Measurements from ENCODE around the gene PPP1R27.

PPP1R27 gene

GRCh38 chr17:81804559-81805399 lies 30.1 kb downstream of the PPP1R27 start:
- no peak for DNase-seq
- Histone ChIP-seq H3K9me3 (ENCODE audit: control extremely low read depth in 1 of 5, control insufficient read depth in 4 of 5, insufficient read depth in 2 of 5, low read depth in 1 of 5, low read length in 4 of 5) (peaks cover 0 to 6% (median 3%) of the 10 kb centered on the region in 5 experiments), H3K4me1 (ENCODE audit: control extremely low read depth in 1 of 4, control insufficient read depth in 4 of 4, insufficient read depth in 4 of 4, low read length in 3 of 4) (peaks cover 0 to 16% (median 8%) of the 10 kb centered on the region in 4 experiments), H3K27me3 (replicated peaks in 2 of 5; ENCODE audit: control insufficient read depth in 4 of 5, insufficient read depth in 5 of 5, low read length in 4 of 5) (peaks cover 3 to 95% (median 36%) of the 10 kb centered on the region in 5 experiments), H3K27ac (ENCODE audit: insufficient read depth in 1 of 2, low read depth in 1 of 2, low read length in 2 of 2, poor library complexity in 1 of 2, severe bottlenecking in 2 of 2) (no peak overlapping the region), H3K36me3 (ENCODE audit: control insufficient read depth in 4 of 4, insufficient read depth in 4 of 4, low read length in 3 of 4) (no peaks in the 10 kb centered on the region), H3K4me3 (ENCODE audit: control insufficient read depth in 1 of 7, extremely low read depth in 1 of 7, insufficient read depth in 4 of 7, low read depth in 2 of 7, low read length in 6 of 7) (peak overlapping the region in 1 of 7 experiments; percentile 1)
- WGBS (ENCODE audit: insufficient coverage) = 3% methylated on average over 55 of the region's 65 CpGs
- ChIA-PET CTCF (no interaction called here), POLR2A (interaction anchor here (1.1 kb wide), 1 partner anchor 69 kb away, joined by 3 read pairs; no protein-coding TSS in a partner anchor)

GRCh38 chr17:81803728-81804558 lies 30.9 kb downstream of the PPP1R27 start, which contains the start of gene GCGR:
Gene GCGR (plus strand): TSS chr17:81804150. CDS start chr17:81809019, 4,869 bp downstream.
- Histone ChIP-seq H3K27me3 (replicated peaks in 2 of 5; ENCODE audit: control insufficient read depth in 4 of 5, insufficient read depth in 5 of 5, low read length in 4 of 5) (peaks cover 3 to 91% (median 31%) of the 10 kb centered on the region in 5 experiments), H3K4me3 (ENCODE audit: control insufficient read depth in 1 of 7, extremely low read depth in 1 of 7, insufficient read depth in 4 of 7, low read depth in 2 of 7, low read length in 6 of 7) (peak within 1 kb of the TSS in 3 of 7 experiments; percentile 19 to 40 (median 34)), H3K36me3 (ENCODE audit: control insufficient read depth in 4 of 4, insufficient read depth in 4 of 4, low read length in 3 of 4) (no peaks in the 10 kb centered on the region), H3K4me1 (ENCODE audit: control extremely low read depth in 1 of 4, control insufficient read depth in 4 of 4, insufficient read depth in 4 of 4, low read length in 3 of 4) (peaks cover 0 to 16% (median 8%) of the 10 kb centered on the region in 4 experiments), H3K9me3 (ENCODE audit: control extremely low read depth in 1 of 5, control insufficient read depth in 4 of 5, insufficient read depth in 2 of 5, low read depth in 1 of 5, low read length in 4 of 5) (peaks cover 0 to 6% (median 5%) of the 10 kb centered on the region in 5 experiments), H3K27ac (ENCODE audit: insufficient read depth in 1 of 2, low read depth in 1 of 2, low read length in 2 of 2, poor library complexity in 1 of 2, severe bottlenecking in 2 of 2) (no peak within 1 kb of the TSS)
- WGBS (ENCODE audit: insufficient coverage) = 2% methylated on average over 88 of the region's 110 CpGs
- DNase-seq = peak in 1 of 3 donors; percentile 15
- CTCF ChIA-PET = no interaction called here
- POLR2A ChIA-PET = no interaction called here

- no peak for DNase-seq
- WGBS (ENCODE audit: insufficient coverage) = 42% methylated on average over 18 of the region's 26 CpGs
These were observed 31.8 kb downstream of the PPP1R27 start for GRCh38 chr17:81802856-81803643.

GRCh38 chr17:81802048-81802758 lies 32.6 kb downstream of the PPP1R27 start:
- ChIA-PET CTCF (no interaction called here), POLR2A (no interaction called here)
- Histone ChIP-seq H3K36me3 (ENCODE audit: control insufficient read depth in 4 of 4, insufficient read depth in 4 of 4, low read length in 3 of 4) (no peaks in the 10 kb centered on the region), H3K4me3 (ENCODE audit: control insufficient read depth in 1 of 7, extremely low read depth in 1 of 7, insufficient read depth in 4 of 7, low read depth in 2 of 7, low read length in 6 of 7) (no peak overlapping the region), H3K27ac (ENCODE audit: insufficient read depth in 1 of 2, low read depth in 1 of 2, low read length in 2 of 2, poor library complexity in 1 of 2, severe bottlenecking in 2 of 2) (no peak overlapping the region), H3K27me3 (replicated peaks in 2 of 5; ENCODE audit: control insufficient read depth in 4 of 5, insufficient read depth in 5 of 5, low read length in 4 of 5) (peaks cover 3 to 75% (median 28%) of the 10 kb centered on the region in 5 experiments), H3K4me1 (ENCODE audit: control extremely low read depth in 1 of 4, control insufficient read depth in 4 of 4, insufficient read depth in 4 of 4, low read length in 3 of 4) (peaks cover 0 to 16% (median 8%) of the 10 kb centered on the region in 4 experiments), H3K9me3 (ENCODE audit: control extremely low read depth in 1 of 5, control insufficient read depth in 4 of 5, insufficient read depth in 2 of 5, low read depth in 1 of 5, low read length in 4 of 5) (peaks cover 0 to 6% (median 5%) of the 10 kb centered on the region in 5 experiments)
- DNase-seq = no peak
- 90% methylated on average over 7 of the region's 9 CpGs for WGBS (ENCODE audit: insufficient coverage)

More at GRCh38 chr17:81802856-81803643, 31.8 kb downstream of the PPP1R27 start:
- CTCF ChIA-PET = no interaction called here
- peaks cover 0 to 16% (median 8%) of the 10 kb centered on the region in 4 experiments for H3K4me1 ChIP-seq (ENCODE audit: control extremely low read depth in 1 of 4, control insufficient read depth in 4 of 4, insufficient read depth in 4 of 4, low read length in 3 of 4)
- H3K4me3 ChIP-seq (ENCODE audit: control insufficient read depth in 1 of 7, extremely low read depth in 1 of 7, insufficient read depth in 4 of 7, low read depth in 2 of 7, low read length in 6 of 7) = peak overlapping the region in 1 of 7 experiments; percentile 19
- H3K9me3 ChIP-seq (ENCODE audit: control extremely low read depth in 1 of 5, control insufficient read depth in 4 of 5, insufficient read depth in 2 of 5, low read depth in 1 of 5, low read length in 4 of 5) = peaks cover 0 to 6% (median 5%) of the 10 kb centered on the region in 5 experiments
- no peaks in the 10 kb centered on the region for H3K36me3 ChIP-seq (ENCODE audit: control insufficient read depth in 4 of 4, insufficient read depth in 4 of 4, low read length in 3 of 4)
- POLR2A ChIA-PET = no interaction called here
- peaks cover 3 to 84% (median 30%) of the 10 kb centered on the region in 5 experiments for H3K27me3 ChIP-seq (replicated peaks in 2 of 5; ENCODE audit: control insufficient read depth in 4 of 5, insufficient read depth in 5 of 5, low read length in 4 of 5)
- no peak overlapping the region for H3K27ac ChIP-seq (ENCODE audit: insufficient read depth in 1 of 2, low read depth in 1 of 2, low read length in 2 of 2, poor library complexity in 1 of 2, severe bottlenecking in 2 of 2)

GRCh38 chr17:81801327-81801726 lies 33.5 kb downstream of the PPP1R27 start:
- ChIA-PET POLR2A (no interaction called here), CTCF (no interaction called here)
- no peaks in the 10 kb centered on the region for H3K36me3 ChIP-seq (ENCODE audit: control insufficient read depth in 4 of 4, insufficient read depth in 4 of 4, low read length in 3 of 4)
- DNase-seq = no peak
- H3K4me1 ChIP-seq (ENCODE audit: control extremely low read depth in 1 of 4, control insufficient read depth in 4 of 4, insufficient read depth in 4 of 4, low read length in 3 of 4) = peaks cover 0 to 16% (median 8%) of the 10 kb centered on the region in 4 experiments
- H3K27ac ChIP-seq (ENCODE audit: insufficient read depth in 1 of 2, low read depth in 1 of 2, low read length in 2 of 2, poor library complexity in 1 of 2, severe bottlenecking in 2 of 2) = no peak overlapping the region
- WGBS (ENCODE audit: insufficient coverage) = 95% methylated on average over 9 of the region's 9 CpGs
- H3K9me3 ChIP-seq (ENCODE audit: control extremely low read depth in 1 of 5, control insufficient read depth in 4 of 5, insufficient read depth in 2 of 5, low read depth in 1 of 5, low read length in 4 of 5) = peaks cover 0 to 6% (median 5%) of the 10 kb centered on the region in 5 experiments
- peaks cover 3 to 66% (median 27%) of the 10 kb centered on the region in 5 experiments for H3K27me3 ChIP-seq (replicated peaks in 2 of 5; ENCODE audit: control insufficient read depth in 4 of 5, insufficient read depth in 5 of 5, low read length in 4 of 5)
- H3K4me3 ChIP-seq (ENCODE audit: control insufficient read depth in 1 of 7, extremely low read depth in 1 of 7, insufficient read depth in 4 of 7, low read depth in 2 of 7, low read length in 6 of 7) = no peak overlapping the region

- WGBS (ENCODE audit: insufficient coverage) = 73% methylated on average over 6 of the region's 8 CpGs
- H3K27me3 ChIP-seq (replicated peaks in 2 of 5; ENCODE audit: control insufficient read depth in 4 of 5, insufficient read depth in 5 of 5, low read length in 4 of 5) = peaks cover 0 to 20% (median 3%) of the 10 kb centered on the region in 5 experiments
- H3K27ac ChIP-seq (ENCODE audit: insufficient read depth in 1 of 2, low read depth in 1 of 2, low read length in 2 of 2, poor library complexity in 1 of 2, severe bottlenecking in 2 of 2) = no peak overlapping the region
- CTCF ChIA-PET = interaction anchor here (0.5 kb wide), 1 partner anchor 120 kb away, joined by 3 read pairs; no protein-coding TSS in a partner anchor
- H3K36me3 ChIP-seq (ENCODE audit: control insufficient read depth in 4 of 4, insufficient read depth in 4 of 4, low read length in 3 of 4) = no peaks in the 10 kb centered on the region
- DNase-seq = peak in 1 of 3 donors; percentile 21
- H3K4me3 ChIP-seq (ENCODE audit: control insufficient read depth in 1 of 7, extremely low read depth in 1 of 7, insufficient read depth in 4 of 7, low read depth in 2 of 7, low read length in 6 of 7) = no peak overlapping the region
- POLR2A ChIA-PET = interaction anchor here (1.4 kb wide), 1 partner anchor 13 kb away, joined by 4 read pairs; no protein-coding TSS in a partner anchor
- H3K4me1 ChIP-seq (ENCODE audit: control extremely low read depth in 1 of 4, control insufficient read depth in 4 of 4, insufficient read depth in 4 of 4, low read length in 3 of 4) = no peaks in the 10 kb centered on the region
- H3K9me3 ChIP-seq (ENCODE audit: control extremely low read depth in 1 of 5, control insufficient read depth in 4 of 5, insufficient read depth in 2 of 5, low read depth in 1 of 5, low read length in 4 of 5) = no peaks in the 10 kb centered on the region
These were observed 40.3 kb downstream of the PPP1R27 start for GRCh38 chr17:81794509-81794908.
